CD4-positive, alpha-beta T cell treated with Interleukin-6 at 100 ng/mL for 8 hours (primary cell): ENCODE measurements around the gene ZNF786.
A peak's percentile ranks its signal among the peaks of the same experiment; 100 is the strongest.
"Not testable (repeated sequence)": the region's sequence is repeated elsewhere in the genome, so short reads cannot be mapped to it uniquely, and the experiment has no call there.

Experiments
- DNase-seq: peaks from one replicate; pipeline ENCODE4 v3.0.0-alpha.2; 2020; ENCODE audit warnings: mixed read lengths, low spot score

Gene ZNF786

GRCh38 chr7:149030439-149030838 is 60.1 kb downstream of the ZNF786 start:
- DNase-seq: not testable (repeated sequence)

GRCh38 chr7:149028346-149029109 is 62.0 kb downstream of the ZNF786 start, which contains the start of gene PDIA4:
Gene PDIA4, minus strand, starts transcription at chr7:149028505. Its CDS starts 97 bp downstream, at chr7:149028408.
- DNase-seq: peak; percentile 100

- DNase-seq: no peak
These were observed 62.7 kb downstream of the ZNF786 start for GRCh38 chr7:149027611-149028345.

- DNase-seq: no peak
These were observed 63.5 kb downstream of the ZNF786 start for GRCh38 chr7:149027055-149027454.

- no peak for DNase-seq
These were observed 66.9 kb downstream of the ZNF786 start for GRCh38 chr7:149023662-149024061.

- DNase-seq: no peak
These were observed 67.7 kb downstream of the ZNF786 start for GRCh38 chr7:149022756-149023360.

- no peak for DNase-seq
These were observed 68.8 kb downstream of the ZNF786 start for GRCh38 chr7:149021725-149022062.

GRCh38 chr7:149020483-149020882 is 70.0 kb downstream of the ZNF786 start:
- DNase-seq: no peak
